ENCODE measurements around the gene METTL27.

Gene METTL27

GRCh38 chr7:73809467-73809951 is 32.8 kb downstream of the METTL27 start:
- no peaks in the 10 kb centered on the region for H3K79me2 ChIP-seq (ENCODE audit: insufficient read depth, low read length)
- no peaks in the 10 kb centered on the region for H4K20me1 ChIP-seq (ENCODE audit: insufficient read depth, low read length, poor library complexity, severe bottlenecking)
- H3K9ac ChIP-seq (ENCODE audit: low read depth, low read length, poor library complexity, severe bottlenecking) = no peak overlapping the region
- H3K9me3 ChIP-seq (ENCODE audit: insufficient read depth, low read depth, low read length) = no peaks in the 10 kb centered on the region
- TF ChIP-seq, protein P1, sequence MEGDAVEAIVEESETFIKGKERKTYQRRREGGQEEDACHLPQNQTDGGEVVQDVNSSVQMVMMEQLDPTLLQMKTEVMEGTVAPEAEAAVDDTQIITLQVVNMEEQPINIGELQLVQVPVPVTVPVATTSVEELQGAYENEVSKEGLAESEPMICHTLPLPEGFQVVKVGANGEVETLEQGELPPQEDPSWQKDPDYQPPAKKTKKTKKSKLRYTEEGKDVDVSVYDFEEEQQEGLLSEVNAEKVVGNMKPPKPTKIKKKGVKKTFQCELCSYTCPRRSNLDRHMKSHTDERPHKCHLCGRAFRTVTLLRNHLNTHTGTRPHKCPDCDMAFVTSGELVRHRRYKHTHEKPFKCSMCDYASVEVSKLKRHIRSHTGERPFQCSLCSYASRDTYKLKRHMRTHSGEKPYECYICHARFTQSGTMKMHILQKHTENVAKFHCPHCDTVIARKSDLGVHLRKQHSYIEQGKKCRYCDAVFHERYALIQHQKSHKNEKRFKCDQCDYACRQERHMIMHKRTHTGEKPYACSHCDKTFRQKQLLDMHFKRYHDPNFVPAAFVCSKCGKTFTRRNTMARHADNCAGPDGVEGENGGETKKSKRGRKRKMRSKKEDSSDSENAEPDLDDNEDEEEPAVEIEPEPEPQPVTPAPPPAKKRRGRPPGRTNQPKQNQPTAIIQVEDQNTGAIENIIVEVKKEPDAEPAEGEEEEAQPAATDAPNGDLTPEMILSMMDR (conservative IDR thresholded peaks at IDR 0.05; ENCODE audit: low read length) = no peak
- no peak for TF ChIP-seq EZH2phosphoT487 (IDR thresholded peaks at IDR 0.05; ENCODE audit: borderline replicate concordance)
- no peaks in the 10 kb centered on the region for H3K27me3 ChIP-seq (ENCODE audit: insufficient read depth, low read length, poor library complexity, severe bottlenecking)
- no peak overlapping the region for H3K4me3 ChIP-seq (ENCODE audit: low read length, poor library complexity, severe bottlenecking)
- no peak overlapping the region for H2AFZ ChIP-seq (ENCODE audit: low read length)
- H3K4me1 ChIP-seq (ENCODE audit: insufficient read depth, low read length, poor library complexity, severe bottlenecking) = no peaks in the 10 kb centered on the region
- no peaks in the 10 kb centered on the region for H3F3A ChIP-seq (ENCODE audit: low read depth)
- no peaks in the 10 kb centered on the region for H3K9me2 ChIP-seq (replicated peaks; ENCODE audit: low read depth, low read length)
- H3K4me2 ChIP-seq (ENCODE audit: low read depth, low read length, poor library complexity, severe bottlenecking) = no peak overlapping the region
- H3K36me3 ChIP-seq (ENCODE audit: insufficient read depth, low read length) = no peaks in the 10 kb centered on the region

DNA sequence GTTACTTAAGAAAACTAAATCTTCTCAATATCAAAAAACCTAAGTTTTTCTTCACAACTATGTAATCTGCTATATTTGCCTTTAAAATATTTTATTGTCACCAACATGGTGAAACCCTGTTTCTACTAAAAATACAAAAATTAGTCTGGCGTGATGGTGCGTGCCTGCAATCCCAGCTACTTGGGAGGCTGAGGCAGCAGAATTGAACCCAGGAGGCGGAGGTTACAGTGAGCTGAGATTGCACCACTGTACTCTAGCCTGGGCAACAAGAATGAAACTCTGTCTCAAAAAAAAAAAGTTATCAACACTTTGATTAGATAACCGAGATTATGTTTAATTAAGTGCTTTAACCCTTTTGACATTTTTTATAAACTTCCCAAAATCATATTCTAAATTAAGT is 39.9 kb downstream of the METTL27 start:
- Histone ChIP-seq H3K27me3 (ENCODE audit: insufficient read depth, low read length, poor library complexity, severe bottlenecking) (no peaks in the 10 kb centered on the region), H3K36me3 (ENCODE audit: insufficient read depth, low read length) (no peaks in the 10 kb centered on the region), H3K4me1 (ENCODE audit: insufficient read depth, low read length, poor library complexity, severe bottlenecking) (no peaks in the 10 kb centered on the region), H2AFZ (ENCODE audit: low read length) (no peak overlapping the region), H4K20me1 (ENCODE audit: insufficient read depth, low read length, poor library complexity, severe bottlenecking) (no peaks in the 10 kb centered on the region), H3K4me3 (ENCODE audit: low read length, poor library complexity, severe bottlenecking) (no peak overlapping the region), H3K9me3 (ENCODE audit: insufficient read depth, low read depth, low read length) (no peaks in the 10 kb centered on the region), H3K79me2 (ENCODE audit: insufficient read depth, low read length) (no peaks in the 10 kb centered on the region), H3K4me2 (ENCODE audit: low read depth, low read length, poor library complexity, severe bottlenecking) (no peak overlapping the region), H3K9me2 (replicated peaks; ENCODE audit: low read depth, low read length) (no peaks in the 10 kb centered on the region), H3F3A (ENCODE audit: low read depth) (no peaks in the 10 kb centered on the region), H3K9ac (ENCODE audit: low read depth, low read length, poor library complexity, severe bottlenecking) (no peak overlapping the region)
- no peak for TF ChIP-seq EZH2phosphoT487 (IDR thresholded peaks at IDR 0.05; ENCODE audit: borderline replicate concordance)
- TF ChIP-seq, protein P1 (conservative IDR thresholded peaks at IDR 0.05; ENCODE audit: low read length) = no peak

DNA sequence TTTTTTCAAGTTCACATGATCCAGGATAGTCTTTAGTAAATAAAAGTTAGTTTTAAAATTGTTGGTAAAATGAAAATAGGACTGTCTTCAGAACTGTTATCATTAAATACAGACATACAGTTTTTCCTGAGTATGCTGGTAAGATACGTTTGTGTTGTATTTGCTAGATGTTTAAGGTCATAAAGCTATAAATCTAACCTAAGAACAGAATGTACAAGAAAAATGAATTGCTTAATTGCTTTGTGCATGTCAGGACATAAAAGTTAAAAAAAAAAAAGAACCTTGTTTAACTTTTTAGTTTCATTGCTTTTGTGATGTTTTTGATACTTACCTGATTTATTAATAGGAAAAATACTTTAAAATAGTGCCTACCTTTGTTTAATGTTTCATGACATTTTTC is 40.7 kb downstream of the METTL27 start:
- Histone ChIP-seq H3K9ac (ENCODE audit: low read depth, low read length, poor library complexity, severe bottlenecking) (no peak overlapping the region), H3K9me3 (ENCODE audit: insufficient read depth, low read depth, low read length) (no peaks in the 10 kb centered on the region)

More for the DNA sequence above, 40.7 kb downstream of the METTL27 start:
- Histone ChIP-seq H3K36me3 (ENCODE audit: insufficient read depth, low read length) (no peaks in the 10 kb centered on the region), H2AFZ (ENCODE audit: low read length) (no peak overlapping the region), H3K27me3 (ENCODE audit: insufficient read depth, low read length, poor library complexity, severe bottlenecking) (no peaks in the 10 kb centered on the region), H3K4me3 (ENCODE audit: low read length, poor library complexity, severe bottlenecking) (no peak overlapping the region), H3F3A (ENCODE audit: low read depth) (no peaks in the 10 kb centered on the region), H3K9me2 (replicated peaks; ENCODE audit: low read depth, low read length) (no peaks in the 10 kb centered on the region), H3K4me2 (ENCODE audit: low read depth, low read length, poor library complexity, severe bottlenecking) (no peak overlapping the region), H3K79me2 (ENCODE audit: insufficient read depth, low read length) (no peaks in the 10 kb centered on the region), H3K4me1 (ENCODE audit: insufficient read depth, low read length, poor library complexity, severe bottlenecking) (no peaks in the 10 kb centered on the region), H4K20me1 (ENCODE audit: insufficient read depth, low read length, poor library complexity, severe bottlenecking) (no peaks in the 10 kb centered on the region)
- no peak for TF ChIP-seq EZH2phosphoT487 (IDR thresholded peaks at IDR 0.05; ENCODE audit: borderline replicate concordance)
- TF ChIP-seq, protein P1 (conservative IDR thresholded peaks at IDR 0.05; ENCODE audit: low read length) = no peak

Data from Loucy (cell line).